Vagina (tissue), 2 donors: ENCODE results near the gene HOXB5. TPM values are rescaled to one million over a fixed set of nuclear protein-coding genes. Genes with fewer than 3 reads are reported as not detected.

ENCODE experiments used
- DNase-seq, 2 donors: peaks; one replicate each; pipeline ENCODE4 v3.0.0-alpha.2; 2017; ENCODE audit errors: extremely low spot score in 2 of 2
- H3K27ac ChIP-seq: fragments of 200-600 bp; sonication (generic); one replicate; pipeline ENCODE4 v1.5.1; 2019
- H3K27me3 ChIP-seq: fragments of 200-600 bp; sonication (generic); one replicate; pipeline ENCODE4 v1.5.1; 2019
- H3K36me3 ChIP-seq, 2 donors: fragments of 200-600 bp; sonication (generic); one replicate each; pipeline ENCODE4 v1.5.1; 2017 to 2019
- H3K4me1 ChIP-seq: fragments of 200-600 bp; sonication (generic); one replicate; pipeline ENCODE4 v1.5.1; 2019
- H3K4me3 ChIP-seq, 2 donors: fragments of 200-600 bp; sonication (generic); 1 replicate in 1 of 2; 2 replicates in 1 of 2; pipeline ENCODE4 v1.5.1; 2016 to 2019
- H3K9me3 ChIP-seq: fragments of 200-600 bp; sonication (generic); one replicate; pipeline ENCODE4 v1.5.1; 2019
- POLR2A ChIP-seq, 2 donors: fragments of 450-650 bp; IDR thresholded peaks; one replicate each; pipeline ENCODE4 v1.6.1; 2017; ENCODE audit warnings: antibody characterized with exemption in 2 of 2, mild to moderate bottlenecking in 2 of 2, moderate library complexity in 2 of 2
- POLR2AphosphoS5 ChIP-seq, 2 donors: sonication (generic); formaldehyde crosslinking; IDR thresholded peaks; one replicate each; pipeline ENCODE4 v1.9.0; 2017; ENCODE audit warnings: antibody characterized with exemption in 2 of 2, mild to moderate bottlenecking in 2 of 2, low read depth in 1 of 2; ENCODE audit not compliant: insufficient read depth in 1 of 2
- intact Hi-C: fragments of 100-400 bp; cut with DNase I; formaldehyde crosslinking; loops from one replicate; pipeline ENCODE4 v1.15.1; 2023
- total RNA-seq: library from RNA; depleted of rRNA; stranded (reverse); fragments of >200 nt; gene quantifications from one replicate; pipeline ENCODE4 v1.2.3, GENCODE V29; 2016
- TF ChIP-seq, protein P1 (sequence below), 3 experiments: fragments of 450-650 bp in 2 of 3; fragments of 200-600 bp in 1 of 3; sonication (generic) in 1 of 3; IDR thresholded peaks; one replicate each; pipeline ENCODE4 v1.5.1; 2017 to 2019; ENCODE audit warnings: antibody characterized with exemption in 3 of 3, mild to moderate bottlenecking in 2 of 3, moderate library complexity in 2 of 3

The HOXB5 gene
- total RNA-seq, 1 donor from 2014 or later: 0.74 TPM

DNA sequence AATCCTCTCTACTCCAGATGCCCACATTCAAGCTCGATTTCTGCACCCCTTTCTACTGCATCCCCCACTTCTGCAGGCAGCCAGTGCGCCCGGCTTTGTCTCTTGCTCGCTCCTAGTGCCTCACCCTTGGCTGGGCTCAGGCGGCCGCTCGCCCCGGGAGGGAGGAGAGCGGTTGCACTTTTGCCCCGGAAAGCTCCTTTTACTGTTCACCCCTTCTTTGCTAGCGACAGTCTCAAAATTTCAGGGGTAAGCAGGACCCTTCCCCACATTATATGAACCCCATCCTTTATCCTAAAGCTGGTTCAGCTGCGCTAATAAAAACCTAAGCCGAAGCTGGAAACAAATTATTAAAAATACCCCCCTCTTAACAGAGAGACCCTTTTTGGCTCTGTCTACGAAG lies 1.0 kb downstream of the HOXB5 start:
- Histone ChIP-seq H3K4me3 (no peak overlapping the region), H3K9me3 (no peaks in the 10 kb centered on the region), H3K27me3 (peaks cover 6% of the 10 kb centered on the region), H3K4me1 (peaks cover 21% of the 10 kb centered on the region), H3K27ac (no peak overlapping the region), H3K36me3 (no peaks in the 10 kb centered on the region)
- TF ChIP-seq, protein P1, sequence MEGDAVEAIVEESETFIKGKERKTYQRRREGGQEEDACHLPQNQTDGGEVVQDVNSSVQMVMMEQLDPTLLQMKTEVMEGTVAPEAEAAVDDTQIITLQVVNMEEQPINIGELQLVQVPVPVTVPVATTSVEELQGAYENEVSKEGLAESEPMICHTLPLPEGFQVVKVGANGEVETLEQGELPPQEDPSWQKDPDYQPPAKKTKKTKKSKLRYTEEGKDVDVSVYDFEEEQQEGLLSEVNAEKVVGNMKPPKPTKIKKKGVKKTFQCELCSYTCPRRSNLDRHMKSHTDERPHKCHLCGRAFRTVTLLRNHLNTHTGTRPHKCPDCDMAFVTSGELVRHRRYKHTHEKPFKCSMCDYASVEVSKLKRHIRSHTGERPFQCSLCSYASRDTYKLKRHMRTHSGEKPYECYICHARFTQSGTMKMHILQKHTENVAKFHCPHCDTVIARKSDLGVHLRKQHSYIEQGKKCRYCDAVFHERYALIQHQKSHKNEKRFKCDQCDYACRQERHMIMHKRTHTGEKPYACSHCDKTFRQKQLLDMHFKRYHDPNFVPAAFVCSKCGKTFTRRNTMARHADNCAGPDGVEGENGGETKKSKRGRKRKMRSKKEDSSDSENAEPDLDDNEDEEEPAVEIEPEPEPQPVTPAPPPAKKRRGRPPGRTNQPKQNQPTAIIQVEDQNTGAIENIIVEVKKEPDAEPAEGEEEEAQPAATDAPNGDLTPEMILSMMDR (IDR thresholded peaks at IDR 0.05): no peak
- TF ChIP-seq POLR2A (IDR thresholded peaks at IDR 0.05): no peak
- no peak for TF ChIP-seq POLR2AphosphoS5 (IDR thresholded peaks at IDR 0.05; ENCODE audit: insufficient read depth in 1 of 2, low read depth in 1 of 2)
- intact Hi-C loops: loop anchor here (10.0 kb wide), 1 partner anchor 568 kb away; no protein-coding TSS in a partner anchor
- no peak for DNase-seq

DNA sequence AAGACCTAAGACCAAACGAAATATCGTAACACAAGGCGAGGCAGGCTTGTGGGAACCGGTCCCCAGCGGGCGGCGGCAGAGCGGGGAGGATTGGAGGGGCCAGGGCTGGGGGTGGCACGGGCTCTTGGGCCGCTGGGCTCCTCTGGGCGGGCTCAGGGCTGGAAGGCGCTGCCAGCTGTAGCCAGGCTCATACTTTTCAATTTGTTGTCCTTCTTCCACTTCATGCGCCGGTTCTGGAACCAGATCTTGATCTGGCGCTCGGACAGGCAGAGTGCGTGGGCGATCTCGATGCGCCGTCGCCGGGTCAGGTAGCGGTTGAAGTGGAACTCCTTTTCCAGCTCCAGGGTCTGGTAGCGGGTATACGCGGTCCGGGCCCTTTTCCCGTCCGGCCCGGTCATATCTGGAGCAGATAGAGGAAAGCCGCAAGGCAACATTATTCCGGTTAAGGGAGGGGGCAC lies 1.5 kb downstream of the HOXB5 start:
- no peaks in the 10 kb centered on the region for H3K36me3 ChIP-seq
- peaks cover 16% of the 10 kb centered on the region for H3K4me1 ChIP-seq
- intact Hi-C loops: loop anchor here (10.0 kb wide), 1 partner anchor 567 kb away; no protein-coding TSS in a partner anchor
- no peak for TF ChIP-seq POLR2A (IDR thresholded peaks at IDR 0.05)
- no peak for DNase-seq
- no peak overlapping the region for H3K27ac ChIP-seq
- H3K4me3 ChIP-seq: no peak overlapping the region
- no peaks in the 10 kb centered on the region for H3K9me3 ChIP-seq
- H3K27me3 ChIP-seq: peaks cover 6% of the 10 kb centered on the region

DNA sequence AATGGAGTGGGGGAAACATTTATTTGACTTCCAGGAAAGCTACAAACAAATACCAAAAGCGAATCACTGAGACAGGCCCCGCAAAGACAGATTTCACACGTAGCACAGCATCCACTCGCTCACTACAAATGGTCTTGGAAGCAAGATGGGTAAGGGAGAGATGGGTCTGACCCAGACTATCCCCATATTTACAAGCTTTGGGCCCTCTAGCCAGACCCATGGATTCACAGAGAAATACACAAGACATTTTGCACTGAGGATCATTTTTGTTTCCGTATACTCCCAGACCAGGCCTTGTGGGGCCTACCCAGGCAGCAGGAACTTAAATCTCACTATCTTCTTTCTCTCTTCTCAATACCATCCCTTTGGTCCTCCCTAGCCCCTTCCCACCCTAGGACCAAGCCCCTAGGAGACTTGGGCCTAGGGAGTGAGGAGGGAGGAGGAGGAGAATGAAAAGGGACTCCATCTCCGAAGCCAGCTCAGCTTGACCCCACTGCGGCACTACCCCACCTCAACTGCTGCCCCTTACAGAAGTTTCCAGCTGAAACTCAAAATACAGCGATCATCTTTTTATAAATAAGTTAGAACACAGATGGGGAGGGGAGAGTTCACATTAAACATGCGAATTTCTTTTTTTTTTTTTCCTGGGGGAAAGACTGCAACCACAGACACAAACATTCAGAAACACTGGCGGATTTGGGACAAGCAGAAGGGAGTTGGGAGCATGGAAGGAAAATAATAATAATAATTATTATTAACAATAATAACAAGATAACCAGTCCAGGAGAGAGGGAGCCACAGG lies 2.1 kb downstream of the HOXB5 start:
- Histone ChIP-seq H3K27ac (no peak overlapping the region), H3K4me1 (peaks cover 15% of the 10 kb centered on the region), H3K27me3 (peaks cover 6% of the 10 kb centered on the region), H3K36me3 (no peaks in the 10 kb centered on the region), H3K4me3 (no peak overlapping the region), H3K9me3 (no peaks in the 10 kb centered on the region)
- no peak for TF ChIP-seq POLR2A (IDR thresholded peaks at IDR 0.05)
- no peak for TF ChIP-seq POLR2AphosphoS5 (IDR thresholded peaks at IDR 0.05; ENCODE audit: insufficient read depth in 1 of 2, low read depth in 1 of 2)
- TF ChIP-seq, protein P1 (IDR thresholded peaks at IDR 0.05): no peak
- intact Hi-C loops: loop anchor here (10.0 kb wide), 1 partner anchor 567 kb away; no protein-coding TSS in a partner anchor
- no peak for DNase-seq

DNA sequence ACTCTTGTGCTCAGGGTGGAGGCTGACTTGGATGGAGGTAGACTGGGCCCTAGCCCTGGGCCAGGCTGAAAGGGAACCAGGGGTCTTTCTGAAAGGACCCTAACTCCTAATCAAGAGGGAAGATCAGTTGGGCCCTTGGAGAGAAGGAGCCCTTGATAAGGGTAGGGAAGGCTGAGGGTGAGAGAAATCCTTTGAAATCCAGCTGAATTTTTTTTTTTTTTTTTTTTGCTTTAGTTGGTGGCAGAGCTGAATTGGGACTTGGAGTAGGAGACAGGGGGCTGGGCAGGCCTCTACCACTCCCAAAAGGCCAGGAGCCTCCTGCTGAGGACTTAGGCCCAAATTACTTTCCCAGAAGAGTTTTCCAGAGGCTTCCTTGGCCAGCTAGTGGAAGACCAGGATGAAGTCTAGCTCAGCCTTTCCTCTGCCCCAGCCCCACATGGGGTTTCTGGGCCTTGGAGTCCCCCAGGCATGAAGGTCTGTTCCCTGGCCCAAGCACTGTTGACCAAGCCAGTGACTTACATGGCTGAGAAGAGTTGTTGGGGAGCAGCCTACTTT lies 2.9 kb downstream of the HOXB5 start:
- intact Hi-C loops: loop anchor here (10.0 kb wide), 1 partner anchor 566 kb away; no protein-coding TSS in a partner anchor
- no peaks in the 10 kb centered on the region for H3K36me3 ChIP-seq
- DNase-seq: no peak
- peaks cover 6% of the 10 kb centered on the region for H3K27me3 ChIP-seq
- TF ChIP-seq POLR2AphosphoS5 (IDR thresholded peaks at IDR 0.05; ENCODE audit: insufficient read depth in 1 of 2, low read depth in 1 of 2) (no peak), POLR2A (IDR thresholded peaks at IDR 0.05) (no peak)
- TF ChIP-seq, protein P1 (IDR thresholded peaks at IDR 0.05): no peak
- no peak overlapping the region for H3K4me3 ChIP-seq
- no peaks in the 10 kb centered on the region for H3K9me3 ChIP-seq
- H3K27ac ChIP-seq: no peak overlapping the region
- peaks cover 18% of the 10 kb centered on the region for H3K4me1 ChIP-seq

DNA sequence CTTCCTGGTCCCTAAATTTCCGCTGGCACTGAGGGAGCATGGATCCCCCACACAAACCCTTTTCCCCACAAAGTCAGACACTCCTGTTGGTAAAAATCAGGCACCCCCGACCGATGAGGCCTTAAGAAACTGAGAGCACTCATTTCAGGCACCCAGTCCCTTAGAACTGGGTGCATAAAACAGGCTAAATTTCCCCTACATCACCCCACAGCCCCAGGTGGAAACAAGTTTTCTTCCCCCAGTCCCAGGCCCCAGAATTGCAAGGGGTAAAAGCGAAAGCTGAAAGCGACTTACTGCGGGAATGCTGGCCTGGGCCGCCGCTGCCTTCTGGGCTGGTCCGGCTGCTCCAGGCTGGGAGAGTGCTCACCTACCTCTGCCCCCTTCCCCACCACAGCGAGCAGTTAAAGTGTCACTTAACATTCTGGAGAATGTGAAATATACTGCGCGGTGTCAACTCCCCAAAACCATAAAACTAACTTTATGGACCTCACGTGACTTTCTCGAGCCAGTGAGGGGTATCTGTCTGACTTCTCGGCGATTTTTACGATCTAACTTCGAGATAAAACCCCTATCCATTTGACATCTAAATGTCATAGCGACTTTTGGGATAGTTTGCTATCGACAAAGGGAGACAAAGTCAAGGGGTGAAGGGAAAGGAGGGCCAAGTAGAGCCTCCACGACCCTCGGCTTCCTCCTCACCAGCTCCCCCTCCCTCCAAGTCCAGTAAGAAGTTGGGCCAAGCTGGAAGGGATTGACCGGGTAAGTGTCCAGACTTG lies 3.6 kb downstream of the HOXB5 start, which contains the start of gene HOXB3:
HOXB3 (minus strand) TSS at position 411 of the 776 bp plus-strand sequence. CDS start 37,767 bp downstream, outside the sequence.
- H3K4me1 ChIP-seq: peaks cover 21% of the 10 kb centered on the region
- no peak for DNase-seq
- no peaks in the 10 kb centered on the region for H3K9me3 ChIP-seq
- H3K27ac ChIP-seq: no peak within 1 kb of the TSS
- intact Hi-C loops: loop anchor here (10.0 kb wide), 1 partner anchor 565 kb away; no protein-coding TSS in a partner anchor
- H3K4me3 ChIP-seq: peak within 1 kb of the TSS in 1 of 2 donors; percentile 8
- H3K36me3 ChIP-seq: no peaks in the 10 kb centered on the region
- peaks cover 6% of the 10 kb centered on the region for H3K27me3 ChIP-seq
- TF ChIP-seq, protein P1 (IDR thresholded peaks at IDR 0.05): no peak
- TF ChIP-seq POLR2A (IDR thresholded peaks at IDR 0.05): no peak
- no peak for TF ChIP-seq POLR2AphosphoS5 (IDR thresholded peaks at IDR 0.05; ENCODE audit: insufficient read depth in 1 of 2, low read depth in 1 of 2)
